Stimulated activated naive CD8-positive, alpha-beta T cell treated with anti-CD3 and anti-CD28 coated beads, Interleukin-15, amount 100 ng/mL, for 72 hours (primary cell): ENCODE data around the gene RAC2.
"Not testable (repeated sequence)": the region's sequence is repeated elsewhere in the genome, so short reads cannot be mapped to it uniquely, and the experiment has no call there.

Experiments used
- ATAC-seq: fragments of 150-1000 bp; cut with Tn5 transposase; 2 replicates; pipeline ENCODE4 v1.10.0; 2021; ENCODE audit warnings: mild to moderate bottlenecking, moderate library complexity
- DNase-seq, 2 donors: peaks; one replicate each; pipeline ENCODE4 v3.0.0; 2021 to 2022
- H3K27ac Mint-ChIP-seq, 2 donors: one replicate each; pipeline ENCODE4 v1.8.0; 2022; ENCODE audit warnings: mild to moderate bottlenecking in 2 of 2, mixed read lengths in 2 of 2, moderate library complexity in 2 of 2
- H3K27me3 Mint-ChIP-seq: one replicate; pipeline ENCODE4 v1.8.0; 2022; ENCODE audit warnings: mixed read lengths
- H3K4me1 Mint-ChIP-seq: one replicate; pipeline ENCODE4 v1.8.0; 2022; ENCODE audit warnings: mild to moderate bottlenecking, mixed read lengths
- H3K4me3 Mint-ChIP-seq, 2 donors: one replicate each; pipeline ENCODE4 v1.8.0; 2022; ENCODE audit warnings: mild to moderate bottlenecking in 2 of 2, mixed read lengths in 2 of 2, moderate library complexity in 1 of 2
- H3K9me3 Mint-ChIP-seq, 2 donors: one replicate each; pipeline ENCODE4 v1.8.0; 2022; ENCODE audit warnings: mixed read lengths in 2 of 2

RAC2 gene

GRCh38 chr22:37235897-37236607 is 8.0 kb downstream of the RAC2 start:
- no peaks in the 10 kb centered on the region for H3K9me3 Mint-ChIP-seq
- ATAC-seq: no peak
- H3K27ac Mint-ChIP-seq: peak overlapping the region; percentile 89 to 96
- H3K4me1 Mint-ChIP-seq: peaks cover 100% of the 10 kb centered on the region
- H3K27me3 Mint-ChIP-seq: no peaks in the 10 kb centered on the region
- H3K4me3 Mint-ChIP-seq: peak overlapping the region; percentile 75 to 98
- DNase-seq: no peak

DNA sequence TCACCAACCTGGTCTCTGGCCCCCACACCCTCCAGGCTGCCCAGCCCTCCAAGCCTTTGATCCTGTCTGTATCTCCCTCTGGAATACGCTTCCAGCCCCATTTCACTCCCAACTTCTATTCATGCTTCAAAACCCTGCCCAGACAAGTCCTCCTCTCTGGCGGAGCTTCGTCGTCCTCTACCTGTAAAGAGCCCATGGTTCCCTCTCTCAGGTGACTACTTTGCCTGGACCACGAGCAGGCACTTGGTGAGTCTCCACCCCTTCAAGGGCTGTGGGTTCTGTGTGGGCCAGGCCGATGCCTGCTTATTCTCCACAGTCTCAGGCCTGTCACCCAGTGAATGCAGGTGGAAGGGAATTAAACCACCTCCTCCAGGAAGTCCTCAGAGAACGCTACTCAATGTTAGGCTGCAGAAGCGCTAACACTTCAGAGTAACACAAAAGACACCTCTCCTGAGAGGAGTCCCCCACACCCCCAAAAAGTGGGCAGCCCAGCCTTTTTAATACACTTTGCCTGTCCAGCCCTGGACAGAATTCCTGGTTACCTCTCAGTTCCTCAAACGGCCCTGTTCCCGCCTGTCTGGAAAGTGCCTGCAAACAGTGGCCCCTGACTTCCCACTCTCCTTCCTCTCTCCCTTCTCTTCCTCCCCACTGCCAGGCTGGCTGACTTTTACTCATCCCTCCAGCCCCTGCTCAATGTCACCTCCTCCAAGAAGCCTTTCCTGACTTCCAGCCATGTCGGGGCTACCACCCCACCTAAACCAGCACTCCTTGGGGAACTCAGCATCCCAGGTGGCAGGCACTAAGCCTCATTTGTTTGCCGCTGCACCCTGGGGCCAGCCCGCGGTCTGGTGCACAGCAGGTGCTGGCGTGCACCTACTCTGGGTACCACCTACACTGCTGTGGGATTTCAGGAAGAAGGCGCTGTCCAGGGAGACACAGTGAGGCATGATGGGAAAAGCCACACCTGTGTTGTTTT is 9.0 kb downstream of the RAC2 start:
- DNase-seq (no peak), ATAC-seq (no peak)
- H3K27ac Mint-ChIP-seq: peak overlapping the region; percentile 81 to 90
- H3K9me3 Mint-ChIP-seq: no peaks in the 10 kb centered on the region
- peaks cover 100% of the 10 kb centered on the region for H3K4me1 Mint-ChIP-seq
- H3K4me3 Mint-ChIP-seq: peak overlapping the region; percentile 75 to 98
- no peaks in the 10 kb centered on the region for H3K27me3 Mint-ChIP-seq

GRCh38 chr22:37233751-37234631 is 10.1 kb downstream of the RAC2 start:
- no peaks in the 10 kb centered on the region for H3K9me3 Mint-ChIP-seq
- ATAC-seq: no peak

DNA sequence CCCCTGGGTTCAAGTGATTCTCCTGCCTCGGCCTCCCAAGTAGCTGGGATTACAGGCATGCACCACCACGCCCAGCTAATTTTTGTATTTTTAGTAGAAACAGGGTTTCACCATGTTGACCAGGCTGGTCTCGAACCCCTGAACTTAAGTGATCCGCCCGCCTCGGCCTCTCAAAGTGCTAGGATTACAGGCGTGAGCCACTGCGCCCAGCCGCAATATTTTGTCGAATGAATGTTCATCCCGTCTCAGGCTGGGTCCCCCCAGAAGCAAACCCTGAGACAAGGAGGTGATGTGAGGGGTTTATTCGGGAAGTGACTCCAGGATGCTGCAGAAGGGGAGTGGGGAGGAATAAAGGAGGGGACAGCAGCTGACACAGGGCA is 10.7 kb downstream of the RAC2 start:
- ATAC-seq, H3K9me3 Mint-ChIP-seq, DNase-seq, H3K27me3 Mint-ChIP-seq: not testable (repeated sequence)
- Mint-ChIP-seq H3K27ac (peak overlapping the region; percentile 27 to 84), H3K4me1 (peaks cover 100% of the 10 kb centered on the region), H3K4me3 (peak overlapping the region; percentile 75 to 98)

More at GRCh38 chr22:37233751-37234631, 10.1 kb downstream of the RAC2 start:
- Mint-ChIP-seq H3K27ac (peak overlapping the region; percentile 84 to 90), H3K4me1 (peaks cover 100% of the 10 kb centered on the region), H3K4me3 (peak overlapping the region; percentile 75 to 98), H3K27me3 (no peaks in the 10 kb centered on the region)
- no peak for DNase-seq

GRCh38 chr22:37232140-37232998 is 11.7 kb downstream of the RAC2 start:
- peak overlapping the region; percentile 49 to 94 for H3K27ac Mint-ChIP-seq
- peak overlapping the region; percentile 71 to 76 for H3K4me3 Mint-ChIP-seq
- no peak for ATAC-seq
- H3K27me3 Mint-ChIP-seq: no peaks in the 10 kb centered on the region
- peaks cover 100% of the 10 kb centered on the region for H3K4me1 Mint-ChIP-seq
- H3K9me3 Mint-ChIP-seq: no peaks in the 10 kb centered on the region
- peak in 1 of 2 donors; percentile 25 for DNase-seq

GRCh38 chr22:37231406-37232139 is 12.5 kb downstream of the RAC2 start:
- peak overlapping the region; percentile 71 to 76 for H3K4me3 Mint-ChIP-seq
- DNase-seq (peak; percentile 59 to 62), ATAC-seq (peak; percentile 31)
- H3K27ac Mint-ChIP-seq: peak overlapping the region; percentile 72 to 94
- no peaks in the 10 kb centered on the region for H3K27me3 Mint-ChIP-seq
- H3K4me1 Mint-ChIP-seq: peaks cover 95% of the 10 kb centered on the region
- no peaks in the 10 kb centered on the region for H3K9me3 Mint-ChIP-seq

DNA sequence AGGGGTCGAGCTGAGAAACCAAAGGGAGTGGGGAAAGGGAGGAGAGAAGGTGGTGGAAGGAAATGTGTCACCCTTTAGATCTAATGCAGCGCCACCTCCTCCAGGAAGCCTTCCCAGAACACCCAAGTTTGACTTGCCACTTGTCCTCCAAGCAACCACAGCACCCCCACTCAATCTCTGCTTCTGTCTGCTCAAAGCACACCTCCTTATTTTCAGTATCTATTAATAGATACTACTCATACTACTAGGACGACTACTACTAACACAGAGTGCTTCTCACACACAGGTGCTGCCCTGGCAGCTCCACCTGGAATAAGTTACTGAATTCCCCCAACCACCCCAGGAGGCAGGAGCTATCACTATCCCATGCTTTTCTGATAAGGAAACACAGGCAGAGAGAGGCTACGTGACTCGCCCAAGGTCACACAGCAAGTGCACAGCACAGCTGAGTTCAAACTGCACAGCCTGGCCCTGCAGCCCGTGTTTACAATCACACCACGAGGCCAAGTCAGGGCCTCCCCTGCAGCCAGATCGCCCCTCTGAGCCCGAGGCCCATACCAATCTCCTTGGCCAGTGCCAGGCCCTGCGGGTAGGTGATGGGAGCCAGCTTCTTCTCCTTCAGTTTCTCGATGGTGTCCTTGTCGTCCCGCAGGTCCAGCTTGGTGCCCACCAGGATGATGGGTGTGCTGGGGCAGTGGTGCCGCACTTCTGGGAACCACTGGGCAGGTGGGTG is 13.2 kb downstream of the RAC2 start:
- peak; percentile 79 to 82 for DNase-seq
- H3K27me3 Mint-ChIP-seq: no peaks in the 10 kb centered on the region
- H3K4me3 Mint-ChIP-seq: peak overlapping the region; percentile 71 to 76
- peaks cover 95% of the 10 kb centered on the region for H3K4me1 Mint-ChIP-seq
- no peaks in the 10 kb centered on the region for H3K9me3 Mint-ChIP-seq
- peak overlapping the region; percentile 72 to 94 for H3K27ac Mint-ChIP-seq
- peak; percentile 69 for ATAC-seq

GRCh38 chr22:37229805-37230672 is 14.0 kb downstream of the RAC2 start:
- DNase-seq (peak; percentile 85 to 89), ATAC-seq (peak; percentile 86)
- H3K27ac Mint-ChIP-seq: peak overlapping the region; percentile 97 to 98
- H3K27me3 Mint-ChIP-seq: no peaks in the 10 kb centered on the region
- H3K9me3 Mint-ChIP-seq: no peaks in the 10 kb centered on the region
- peaks cover 95% of the 10 kb centered on the region for H3K4me1 Mint-ChIP-seq
- peak overlapping the region; percentile 71 to 76 for H3K4me3 Mint-ChIP-seq

DNA sequence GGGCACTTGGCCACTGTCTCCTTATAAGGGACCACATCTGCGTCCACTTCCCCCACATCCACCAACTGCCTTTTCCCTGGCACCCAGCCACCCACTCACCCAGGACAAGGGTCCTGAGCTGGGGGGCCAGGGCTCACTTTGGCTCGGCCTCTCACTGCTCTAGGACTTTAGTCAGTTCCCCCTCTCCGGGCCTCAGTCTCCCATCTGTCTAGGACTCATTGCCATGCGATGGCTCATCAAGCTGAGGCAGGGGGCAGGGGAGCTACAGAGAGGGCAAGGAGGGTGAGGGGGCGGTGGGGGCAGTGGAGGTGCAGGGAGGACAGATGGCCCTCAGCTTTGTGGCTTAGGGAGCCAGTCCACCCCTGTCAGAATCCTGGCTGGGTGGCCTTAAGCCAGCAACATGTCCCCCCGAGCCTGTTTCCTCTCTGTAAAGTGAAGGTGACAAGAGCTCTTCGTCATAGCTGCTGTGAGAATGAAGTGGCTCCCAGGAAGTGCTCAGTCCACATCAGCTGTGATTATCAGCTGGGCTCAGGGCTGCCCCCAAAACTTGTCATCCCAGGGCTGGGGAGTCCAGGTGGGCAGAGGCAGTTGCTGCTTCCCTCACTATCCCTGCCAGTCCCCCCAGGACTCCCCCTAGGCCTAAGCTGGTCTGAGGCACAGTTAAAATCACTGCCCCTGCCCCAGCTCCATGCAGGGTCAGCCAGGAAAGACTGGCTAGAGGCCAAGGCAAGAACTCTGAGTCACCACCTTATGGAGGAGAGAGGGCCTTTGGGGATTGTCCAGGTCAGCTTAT is 14.9 kb downstream of the RAC2 start:
- Mint-ChIP-seq H3K27me3 (no peaks in the 10 kb centered on the region), H3K9me3 (peaks cover 1 to 8% of the 10 kb centered on the region in 2 donors), H3K27ac (peak overlapping the region; percentile 97 to 98), H3K4me1 (peaks cover 95% of the 10 kb centered on the region), H3K4me3 (peak overlapping the region; percentile 71 to 76)
- DNase-seq (peak; percentile 41 to 51), ATAC-seq (peak; percentile 23)

DNA sequence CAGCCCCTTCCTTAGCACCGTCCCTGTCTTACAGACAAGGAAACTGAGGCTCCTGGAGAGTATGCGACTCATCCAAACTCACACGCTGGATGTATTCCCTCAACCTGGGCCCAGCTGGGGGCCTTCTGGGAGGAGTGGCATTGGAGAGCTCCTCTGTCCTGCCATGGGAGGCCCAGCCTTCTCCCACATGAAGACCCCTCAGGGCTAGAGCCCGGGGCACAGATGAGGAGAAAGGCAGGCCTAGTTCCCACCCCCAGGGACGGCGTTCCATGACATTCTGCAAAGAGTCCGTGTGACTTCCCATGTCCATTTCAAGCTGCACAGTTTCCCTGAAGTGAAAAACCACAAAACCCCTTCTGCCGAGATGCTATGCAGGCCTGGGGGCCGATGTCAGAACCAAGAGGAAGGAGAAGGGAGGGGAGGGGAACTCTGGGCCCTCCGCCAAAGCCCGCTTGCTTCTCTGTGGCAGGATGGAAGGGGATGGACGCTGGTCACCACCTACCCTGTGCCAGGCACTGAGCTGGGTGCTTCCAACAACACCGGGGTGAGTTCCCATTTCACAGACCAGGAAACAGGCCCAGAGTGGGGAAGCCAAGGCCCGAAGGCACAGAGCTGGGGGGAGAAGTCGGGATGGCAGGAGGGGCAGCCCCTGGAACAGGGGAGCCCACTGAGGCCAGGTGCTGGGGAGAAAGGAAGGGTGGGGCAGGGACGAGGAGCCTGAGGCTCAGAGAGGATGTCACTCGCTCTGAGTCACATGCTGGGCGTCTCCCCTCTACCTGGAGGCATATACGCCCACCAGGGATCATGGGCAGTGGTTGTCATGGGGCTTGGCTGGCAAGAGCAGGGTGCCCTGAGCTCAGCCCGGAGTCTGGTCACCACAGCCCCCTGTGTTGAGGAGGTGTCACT is 15.7 kb downstream of the RAC2 start:
- ATAC-seq (no peak), DNase-seq (no peak)
- H3K9me3 Mint-ChIP-seq: peaks cover 5 to 12% of the 10 kb centered on the region in 2 donors
- H3K4me3 Mint-ChIP-seq: peak overlapping the region; percentile 71 to 76
- H3K27ac Mint-ChIP-seq: peak overlapping the region; percentile 97 to 98
- peaks cover 95% of the 10 kb centered on the region for H3K4me1 Mint-ChIP-seq
- H3K27me3 Mint-ChIP-seq: no peaks in the 10 kb centered on the region

DNA sequence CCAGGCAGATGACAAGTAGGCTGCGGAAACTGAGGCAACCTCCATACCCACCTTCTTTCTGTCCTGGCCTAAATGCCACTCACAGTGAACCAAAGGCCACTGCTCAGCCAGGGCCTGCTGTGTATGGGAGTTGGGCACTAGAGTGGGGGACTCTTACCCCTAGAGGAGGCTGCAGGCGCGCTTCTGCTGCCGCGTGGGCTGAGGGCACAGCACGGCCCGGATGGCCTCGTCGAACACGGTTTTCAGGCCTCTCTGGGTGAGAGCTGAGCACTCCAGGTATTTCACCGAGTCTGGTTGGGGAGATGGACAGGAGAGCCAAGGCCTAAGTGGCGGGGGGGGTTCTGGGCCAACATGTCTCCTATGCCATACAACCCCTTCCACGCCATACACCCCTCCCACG is 17.6 kb downstream of the RAC2 start:
- ATAC-seq (no peak), DNase-seq (no peak)
- peak overlapping the region in 1 of 2 donors; percentile 96 for H3K27ac Mint-ChIP-seq
- no peaks in the 10 kb centered on the region for H3K27me3 Mint-ChIP-seq
- H3K4me3 Mint-ChIP-seq: no peak overlapping the region
- peaks cover 95% of the 10 kb centered on the region for H3K4me1 Mint-ChIP-seq
- H3K9me3 Mint-ChIP-seq: peaks cover 6 to 17% of the 10 kb centered on the region in 2 donors
